GM19023 (cell line): ENCODE measurements around the gene PDGFC.
"Not testable (repeated sequence)": the region's sequence is repeated elsewhere in the genome, so short reads cannot be mapped to it uniquely, and the experiment has no call there.

Source experiments
- ATAC-seq: cut with Tn5 transposase; IDR thresholded peaks from one replicate; pipeline ENCODE4 v1.9.1; 2021; ENCODE audit warnings: mild to moderate bottlenecking, moderate library complexity; ENCODE audit not compliant: unreplicated experiment

Gene PDGFC

DNA sequence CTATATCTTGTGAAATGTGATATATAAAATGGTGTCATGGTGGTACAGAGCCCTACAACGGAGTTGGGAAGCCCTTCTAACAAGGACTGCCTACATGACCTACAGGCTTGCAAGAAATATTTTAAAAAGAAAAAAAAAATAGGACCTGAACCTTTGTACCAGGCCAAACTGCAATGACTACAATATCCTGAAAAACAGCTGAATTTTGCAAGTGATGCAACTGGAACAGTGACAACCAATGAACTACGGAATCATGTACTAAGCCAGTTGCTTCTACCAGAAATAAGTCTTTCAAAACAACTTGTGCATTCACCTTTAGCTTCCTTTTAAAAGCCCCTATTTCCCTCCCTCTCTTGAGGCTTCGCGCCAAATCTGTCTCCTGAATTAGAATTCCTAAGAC lies 58.4 kb downstream of the PDGFC start:
- no peak for ATAC-seq

DNA sequence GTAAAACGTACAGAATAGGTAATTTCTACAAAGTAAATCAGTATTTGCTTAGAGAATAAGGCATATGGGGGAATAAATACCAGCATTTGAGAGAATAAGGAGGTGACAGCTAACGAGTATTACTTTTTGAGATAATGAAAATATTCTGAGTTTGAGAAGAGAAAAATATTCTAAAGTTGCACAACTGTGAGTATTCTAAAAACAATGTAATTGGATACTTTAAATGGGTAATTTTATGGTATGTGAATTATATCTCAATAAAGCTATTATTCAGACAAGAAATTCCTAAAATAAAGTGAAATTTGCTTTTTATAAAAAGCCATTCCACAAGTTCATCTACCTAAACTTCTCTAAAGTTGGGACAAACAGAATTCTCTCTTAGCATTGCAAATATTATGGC lies 62.6 kb downstream of the PDGFC start:
- no peak for ATAC-seq

DNA sequence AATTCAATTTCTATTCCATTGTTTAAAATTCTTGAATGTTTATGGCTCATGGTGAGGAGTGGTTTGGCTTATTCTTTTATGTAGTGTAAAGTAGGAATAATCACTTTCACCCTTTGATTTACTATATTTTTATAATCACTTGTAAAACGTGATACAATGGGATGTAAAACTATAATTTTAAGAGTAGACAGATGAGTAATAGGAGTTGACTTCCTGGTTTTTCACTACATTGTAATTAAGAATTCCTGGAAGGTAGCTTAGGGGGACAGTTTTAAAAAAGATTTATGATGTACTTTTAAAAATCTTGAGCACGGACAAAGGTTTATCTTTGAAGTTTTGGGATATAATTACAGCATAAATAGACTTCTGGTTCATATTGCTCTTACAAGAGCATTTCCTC lies 65.3 kb downstream of the PDGFC start:
- no peak for ATAC-seq

DNA sequence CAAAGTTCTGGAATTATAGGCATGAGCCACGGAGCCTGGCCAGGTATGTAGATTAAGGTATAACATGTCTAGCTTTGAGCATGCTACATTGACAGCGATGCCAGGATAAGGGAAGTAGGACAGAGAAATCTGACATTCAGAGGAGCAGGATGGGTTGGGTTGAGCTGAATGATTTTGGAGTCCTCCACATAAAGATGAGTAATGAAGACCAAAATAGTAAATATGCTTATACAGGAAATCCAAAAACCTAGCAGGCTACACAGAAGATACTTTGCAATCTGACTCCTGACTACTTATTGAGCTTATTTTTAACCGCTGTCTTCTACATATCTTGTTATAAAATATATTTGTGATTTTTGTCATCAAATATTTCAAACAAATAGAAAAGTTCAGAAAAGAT lies 69.7 kb downstream of the PDGFC start:
- ATAC-seq, result no peak

DNA sequence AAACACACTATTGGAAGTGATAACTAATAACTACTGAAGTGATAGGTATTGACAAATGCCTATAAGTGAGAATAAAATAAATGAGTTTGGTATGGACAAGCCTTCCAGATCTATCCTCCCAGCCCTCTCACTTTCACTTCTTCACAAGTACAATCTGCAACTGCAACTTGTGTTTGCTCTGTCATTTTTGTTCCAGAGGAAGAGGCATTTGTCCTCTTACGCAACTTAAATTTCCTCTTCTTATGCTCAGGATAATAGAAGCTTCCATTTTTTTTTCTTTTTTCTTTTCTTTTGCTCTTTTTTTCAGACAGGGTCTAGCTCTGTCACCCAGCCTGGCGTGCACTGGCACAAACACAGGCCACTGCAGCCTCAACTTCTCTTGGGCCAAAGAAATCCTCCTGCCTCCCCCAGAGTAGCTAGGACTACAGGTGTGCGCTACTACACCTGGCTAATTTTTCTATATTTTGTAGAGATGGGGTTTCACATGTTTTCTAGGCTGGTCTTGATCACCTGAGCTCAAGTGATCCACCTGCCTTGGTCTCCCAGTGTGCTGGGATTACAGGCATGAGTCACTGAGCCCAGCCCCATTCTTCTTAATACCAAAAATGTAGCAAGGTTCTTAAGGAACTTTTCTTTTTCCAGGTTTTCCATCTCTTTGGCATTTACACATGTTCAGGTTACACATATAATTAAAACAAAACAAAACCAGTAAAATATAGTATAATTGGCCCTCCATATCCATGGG lies 73.1 kb downstream of the PDGFC start:
- no peak for ATAC-seq

DNA sequence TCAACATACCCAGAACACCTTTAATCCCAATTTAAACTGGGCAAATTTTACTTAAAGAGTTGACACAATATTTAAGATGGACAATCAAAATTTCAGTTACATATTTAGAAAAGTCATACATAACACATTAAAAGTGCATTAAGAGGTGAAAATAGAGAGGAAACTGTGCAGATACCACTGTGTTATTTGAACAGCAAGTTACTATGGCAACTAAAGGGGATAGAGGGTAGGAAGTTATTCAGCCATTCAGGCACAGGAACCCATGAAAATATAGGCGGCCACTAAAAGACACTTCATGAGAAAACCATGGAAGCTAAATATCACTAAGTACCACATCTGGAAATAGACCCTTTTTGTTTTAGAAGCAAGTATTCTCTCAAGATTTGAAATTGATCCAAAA lies 75.1 kb downstream of the PDGFC start:
- ATAC-seq, result no peak

DNA sequence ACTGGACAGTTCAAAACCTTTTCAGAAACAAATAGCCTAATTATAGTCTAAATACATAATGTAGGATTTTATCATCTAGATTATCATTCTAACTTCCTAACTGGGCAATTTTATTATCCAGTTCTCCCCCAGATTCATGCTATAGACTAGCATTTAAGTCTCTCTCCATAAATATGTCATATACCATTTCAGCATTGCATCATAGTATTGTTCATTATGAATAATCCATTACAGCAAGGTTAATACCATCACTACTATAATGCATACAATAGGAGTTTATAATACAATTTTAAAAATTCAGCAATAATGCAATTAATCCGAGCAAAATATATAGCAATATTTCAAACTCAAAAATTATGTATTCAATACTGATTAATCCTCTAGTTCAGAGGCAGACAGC lies 77.4 kb downstream of the PDGFC start:
- no peak for ATAC-seq

DNA sequence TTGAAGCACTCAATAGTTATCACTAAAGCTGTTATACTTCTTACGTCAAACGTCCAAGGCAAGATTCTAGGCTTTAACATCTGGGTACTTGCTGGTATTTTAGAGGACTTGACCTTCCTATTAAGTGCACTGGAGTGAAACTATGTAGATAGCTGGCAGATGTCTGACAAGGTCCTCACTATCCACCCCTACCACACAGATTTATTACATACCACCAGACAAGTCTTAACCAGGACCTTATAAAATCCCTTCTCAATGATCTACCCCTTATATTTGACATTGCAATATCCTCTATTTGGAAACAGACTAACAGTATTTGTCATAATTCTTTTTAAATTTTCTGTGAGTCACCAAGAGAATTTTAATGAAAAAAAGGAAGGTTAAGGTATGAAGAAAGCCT lies 78.8 kb downstream of the PDGFC start:
- ATAC-seq, result no peak

DNA sequence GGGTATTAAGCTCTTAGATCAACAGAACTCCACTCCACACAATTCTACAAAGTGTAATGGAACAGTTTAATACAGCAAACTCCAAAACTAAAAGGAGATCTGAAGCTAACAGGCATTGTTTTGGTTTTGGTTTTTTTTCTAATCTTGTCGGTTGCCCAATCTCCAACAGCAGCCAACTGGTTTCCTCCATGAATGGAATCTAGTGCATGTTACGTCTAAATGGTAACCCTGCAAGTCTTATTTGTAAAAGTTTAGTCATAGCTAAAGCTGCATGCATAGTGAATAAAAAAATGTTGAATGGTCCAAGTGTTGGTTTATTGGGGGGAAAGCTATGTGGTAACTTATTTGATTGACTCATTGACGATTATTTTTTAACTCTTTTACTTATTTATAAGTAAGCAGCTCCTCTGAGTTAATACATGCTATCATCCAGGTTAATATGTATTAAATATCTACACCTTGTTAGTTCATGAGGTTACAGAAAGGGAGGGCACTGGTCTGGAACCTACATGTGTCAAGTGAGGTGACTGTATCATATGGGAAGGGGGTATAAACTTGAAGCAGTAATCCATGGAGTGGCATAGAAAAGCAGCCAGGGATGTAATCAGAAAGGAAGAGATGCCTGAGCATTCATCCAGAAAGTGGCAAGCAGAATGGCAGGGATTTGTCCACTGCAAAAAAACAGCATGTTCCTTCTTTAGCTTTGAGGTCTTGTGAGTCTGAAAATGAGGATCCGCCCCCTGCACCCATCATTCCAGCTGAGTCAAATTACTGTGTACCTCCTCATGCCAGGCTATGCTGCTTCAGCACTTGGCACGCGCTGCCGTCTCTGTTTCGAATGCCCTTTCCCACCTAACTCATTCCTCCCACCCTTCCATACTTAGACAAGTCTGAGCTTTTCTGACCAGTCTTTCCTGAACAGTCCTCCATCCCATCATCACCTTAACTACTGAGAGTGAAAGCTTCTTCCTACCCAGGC lies 81.7 kb downstream of the PDGFC start:
- ATAC-seq, result no peak

DNA sequence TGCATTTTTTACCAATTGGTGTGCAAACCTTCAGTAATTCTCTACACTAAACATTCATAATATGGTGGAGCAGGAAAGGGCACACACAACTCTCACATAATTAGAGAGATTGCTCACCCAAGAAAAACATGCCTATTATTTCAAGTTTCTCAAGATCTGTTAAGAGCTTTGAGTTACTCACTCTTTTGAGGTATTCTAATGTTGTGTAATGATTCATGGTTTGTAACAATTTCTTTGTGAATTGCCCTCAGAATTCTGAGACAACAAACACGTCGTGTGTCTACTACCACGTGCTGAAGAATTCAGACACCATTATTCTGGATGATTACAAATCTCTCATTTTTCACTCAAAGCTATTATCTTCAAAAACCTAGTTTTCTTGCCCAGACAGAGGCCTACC lies 82.8 kb downstream of the PDGFC start:
- ATAC-seq, result no peak

DNA sequence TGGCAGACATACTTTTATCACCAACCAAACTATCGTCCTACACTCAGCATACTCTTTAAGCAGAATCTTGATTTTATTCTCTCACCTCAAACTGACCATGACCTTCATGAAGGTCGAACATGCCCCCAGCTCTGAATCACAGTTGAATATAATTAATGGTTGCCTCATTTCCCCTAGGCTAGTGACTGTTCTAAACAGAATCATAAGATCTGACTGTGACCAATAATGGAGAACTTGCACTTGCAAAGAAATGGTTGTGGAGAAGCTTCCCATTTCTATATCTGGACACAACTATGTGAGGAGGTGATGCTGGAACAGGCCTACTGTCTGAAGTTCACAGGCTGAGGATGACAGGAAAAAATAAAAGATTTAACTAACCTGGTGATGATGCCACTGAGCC lies 85.1 kb downstream of the PDGFC start:
- no peak for ATAC-seq

DNA sequence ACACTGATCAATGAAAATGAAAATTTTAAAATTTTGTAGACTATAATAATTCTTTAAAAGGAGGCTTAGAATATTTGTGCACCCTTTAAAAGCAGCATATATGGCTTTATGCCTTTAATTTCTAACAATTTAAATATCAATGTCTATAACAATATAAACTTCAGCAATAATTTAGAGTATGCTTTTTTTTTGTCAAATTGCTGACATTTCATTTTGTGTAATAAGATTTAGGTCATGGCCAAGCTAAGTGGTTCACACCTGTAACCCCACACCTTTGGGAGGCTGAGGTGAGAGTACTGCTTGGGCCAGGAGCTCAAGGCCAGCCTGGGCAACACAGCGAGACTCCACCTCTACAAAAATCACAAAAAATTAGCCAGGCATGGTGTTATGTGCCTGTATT lies 86.2 kb downstream of the PDGFC start:
- ATAC-seq, result no peak

DNA sequence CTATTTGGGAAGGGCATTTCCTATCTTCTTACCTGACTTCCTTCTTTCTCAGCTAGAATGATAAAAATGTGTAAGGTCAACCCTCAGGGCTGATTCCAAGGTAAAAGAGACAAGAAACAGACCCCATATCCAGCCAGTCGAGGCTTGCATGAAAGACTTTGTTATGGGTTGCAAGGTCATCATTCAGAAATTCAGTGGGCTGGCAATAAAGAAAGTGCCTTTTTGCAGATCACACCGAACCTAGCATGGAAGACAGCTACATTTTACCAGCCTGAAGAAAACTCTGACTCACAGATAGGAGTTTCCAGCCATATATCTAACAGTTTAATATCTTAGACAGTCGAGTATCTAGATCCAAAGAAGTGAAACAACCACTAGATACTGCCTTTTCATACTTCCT lies 87.4 kb downstream of the PDGFC start:
- ATAC-seq, result no peak

DNA sequence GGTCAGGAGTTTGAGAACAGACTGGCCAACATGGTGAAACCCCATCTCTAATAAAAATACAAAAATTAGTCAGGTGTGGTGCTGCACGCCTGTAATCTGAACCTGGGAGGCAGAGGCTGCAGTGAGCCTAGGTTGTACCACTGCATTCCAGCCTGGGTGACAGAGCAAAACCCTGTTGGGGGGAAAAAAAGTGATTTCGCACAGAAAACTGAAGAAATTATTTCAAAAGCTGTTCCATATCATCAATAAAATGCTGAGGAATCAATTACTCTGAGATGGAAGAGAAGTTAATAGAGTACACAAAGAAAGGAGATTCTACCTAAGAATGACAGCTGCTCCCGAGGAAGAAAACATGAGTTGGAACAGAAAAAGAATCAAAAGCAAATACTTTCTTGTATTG lies 95.9 kb downstream of the PDGFC start:
- ATAC-seq, result no peak

DNA sequence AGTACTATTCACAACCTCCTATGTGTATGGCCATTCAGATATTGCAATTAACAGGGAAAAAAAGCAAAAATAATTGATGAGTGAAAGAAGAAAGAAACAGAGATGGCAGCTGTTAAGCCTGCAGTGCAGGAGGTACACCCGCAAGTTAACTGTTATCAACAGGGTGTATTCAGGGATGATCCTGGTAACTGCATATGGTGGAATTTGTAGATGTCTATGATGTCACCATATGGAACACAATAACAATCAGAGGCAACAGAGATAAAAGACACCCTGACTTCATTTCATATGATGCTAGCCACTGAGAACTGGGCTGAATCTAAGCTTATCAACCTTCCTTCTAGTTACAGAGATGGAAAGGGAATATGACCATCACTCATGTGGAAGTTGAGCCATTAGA lies 96.5 kb downstream of the PDGFC start:
- no peak for ATAC-seq

DNA sequence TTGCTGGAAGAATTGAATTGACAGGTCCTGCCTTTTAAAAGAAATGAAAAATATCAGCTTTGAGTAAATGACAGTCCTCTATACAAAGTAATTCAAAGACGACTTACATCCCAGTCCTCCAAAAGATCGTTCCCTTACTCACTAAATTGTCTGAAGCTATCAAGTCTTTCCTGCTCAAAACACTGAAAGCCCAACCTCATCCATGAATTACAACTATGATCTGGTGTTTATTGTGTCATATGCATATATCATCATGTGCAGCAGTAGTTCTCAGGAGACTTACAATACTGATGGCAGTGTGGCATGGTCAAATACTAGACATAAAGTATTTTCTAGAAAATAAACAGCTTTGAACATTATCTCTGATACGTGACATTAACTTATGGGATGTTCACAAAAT lies 97.8 kb downstream of the PDGFC start:
- ATAC-seq, result no peak

DNA sequence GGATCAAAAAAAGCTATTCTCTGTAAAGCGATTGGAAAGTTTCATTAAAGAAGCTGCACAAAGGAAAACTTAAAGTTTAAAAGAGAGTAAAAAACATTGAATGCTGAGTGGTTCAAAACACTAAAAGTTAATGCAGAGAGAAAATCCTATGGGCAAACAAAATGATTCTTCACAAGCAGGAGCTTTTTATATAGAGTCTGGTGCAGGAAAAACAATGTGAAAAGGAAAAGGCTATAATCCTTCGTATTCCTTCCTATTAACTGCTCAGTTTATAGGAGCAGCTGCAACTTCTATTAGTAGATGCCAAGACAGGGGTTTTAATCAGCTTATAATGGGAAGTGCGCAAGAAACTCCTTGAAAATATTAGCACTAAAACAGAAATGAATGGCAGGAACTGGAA lies 100.7 kb downstream of the PDGFC start:
- no peak for ATAC-seq

DNA sequence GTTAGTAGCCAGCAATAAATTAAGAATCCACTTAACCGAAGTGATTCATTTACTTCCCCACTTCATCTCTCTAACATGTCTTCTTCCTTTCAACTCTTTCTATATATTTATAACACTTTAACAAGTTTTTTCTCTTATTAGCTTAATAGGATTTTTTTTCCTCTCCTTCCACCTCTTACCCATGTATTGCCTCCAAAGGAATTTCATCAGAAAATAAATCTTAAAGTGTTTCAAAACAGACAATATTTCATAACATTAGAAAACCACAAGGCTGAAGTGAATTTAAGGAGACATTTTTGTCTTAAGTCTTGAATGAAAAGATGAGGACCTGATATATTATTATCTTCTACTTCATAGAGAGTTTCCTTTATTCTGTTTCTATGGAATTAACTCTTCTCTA lies 101.5 kb downstream of the PDGFC start:
- no peak for ATAC-seq

DNA sequence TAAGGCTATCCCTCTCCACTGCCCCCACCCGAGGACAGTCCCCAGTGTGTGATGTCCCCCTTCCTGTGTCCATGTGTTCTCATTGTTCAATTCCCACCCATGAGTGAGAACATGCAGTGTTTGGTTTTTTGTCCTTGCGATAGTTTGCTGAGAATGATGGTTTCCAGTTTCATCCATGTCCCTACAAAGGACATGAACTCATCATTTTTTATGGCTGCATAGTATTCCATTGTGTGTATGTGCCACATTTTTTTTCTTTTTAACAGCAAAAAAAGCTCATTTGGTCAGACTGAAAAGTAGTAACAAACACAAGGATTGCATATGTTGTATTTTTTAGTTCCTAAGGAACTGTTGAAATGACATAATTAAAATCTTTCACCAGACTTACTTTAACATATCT lies 105.5 kb downstream of the PDGFC start:
- not testable (repeated sequence) for ATAC-seq

DNA sequence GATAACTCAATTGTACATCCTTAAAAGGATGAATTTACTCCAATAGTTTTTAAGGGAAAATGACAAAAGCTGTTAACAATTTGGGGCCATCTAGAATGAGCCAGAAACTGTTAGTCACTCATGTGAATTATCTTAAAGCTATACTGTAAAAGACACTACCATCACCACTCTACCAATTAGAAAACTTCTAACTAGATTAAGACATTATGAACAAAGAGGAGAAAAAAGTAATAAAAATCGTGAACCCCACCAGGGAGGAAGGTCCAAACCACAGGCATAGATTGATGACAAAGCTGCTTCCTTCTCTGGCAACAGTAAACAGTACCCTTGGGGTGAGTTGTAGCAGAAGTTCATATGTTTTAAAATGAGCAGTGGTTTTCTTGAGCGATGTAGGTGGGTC lies 106.1 kb downstream of the PDGFC start:
- no peak for ATAC-seq

DNA sequence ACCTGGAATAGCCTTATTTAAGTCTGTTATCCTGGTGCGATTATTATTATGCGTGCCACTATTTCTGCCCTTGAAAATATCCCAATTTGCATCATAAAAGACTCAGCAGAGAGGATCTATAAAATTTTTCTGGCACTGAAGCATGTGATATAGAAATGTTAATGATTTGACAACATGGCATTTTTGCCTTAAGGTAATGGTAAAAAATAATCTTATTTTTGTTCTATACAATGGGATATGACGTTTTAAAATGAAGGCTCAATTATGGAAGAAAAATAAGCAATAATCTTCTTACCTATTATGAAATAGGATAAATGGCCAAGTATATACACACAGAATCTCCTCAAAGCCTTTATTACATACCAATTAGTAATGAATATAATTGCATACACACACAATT lies 113.5 kb downstream of the PDGFC start:
- no peak for ATAC-seq

DNA sequence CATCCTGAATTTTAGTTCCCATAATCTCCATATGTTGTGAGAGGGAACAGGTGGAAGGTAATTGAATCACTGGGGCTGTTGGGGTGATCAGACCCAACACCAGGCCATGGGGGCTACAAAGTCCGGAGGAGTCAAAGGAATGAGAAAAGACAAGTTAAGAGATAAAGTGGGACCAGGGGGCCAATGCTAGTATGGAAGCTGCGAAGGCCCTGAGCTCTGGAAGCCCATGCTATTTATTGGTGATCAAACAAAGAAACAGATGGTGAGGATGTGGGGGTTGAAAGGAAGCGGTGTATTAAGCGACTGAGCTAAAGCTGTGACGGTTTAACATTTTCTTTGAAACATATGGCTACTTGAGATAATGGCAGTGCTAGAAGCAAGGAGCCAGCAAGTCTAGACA lies 132.8 kb downstream of the PDGFC start:
- ATAC-seq, result no peak
